ENCODE results near the gene CLP1.
"Not testable (repeated sequence)": the region's sequence is repeated elsewhere in the genome, so short reads cannot be mapped to it uniquely, and the experiment has no call there.

CLP1 gene

DNA sequence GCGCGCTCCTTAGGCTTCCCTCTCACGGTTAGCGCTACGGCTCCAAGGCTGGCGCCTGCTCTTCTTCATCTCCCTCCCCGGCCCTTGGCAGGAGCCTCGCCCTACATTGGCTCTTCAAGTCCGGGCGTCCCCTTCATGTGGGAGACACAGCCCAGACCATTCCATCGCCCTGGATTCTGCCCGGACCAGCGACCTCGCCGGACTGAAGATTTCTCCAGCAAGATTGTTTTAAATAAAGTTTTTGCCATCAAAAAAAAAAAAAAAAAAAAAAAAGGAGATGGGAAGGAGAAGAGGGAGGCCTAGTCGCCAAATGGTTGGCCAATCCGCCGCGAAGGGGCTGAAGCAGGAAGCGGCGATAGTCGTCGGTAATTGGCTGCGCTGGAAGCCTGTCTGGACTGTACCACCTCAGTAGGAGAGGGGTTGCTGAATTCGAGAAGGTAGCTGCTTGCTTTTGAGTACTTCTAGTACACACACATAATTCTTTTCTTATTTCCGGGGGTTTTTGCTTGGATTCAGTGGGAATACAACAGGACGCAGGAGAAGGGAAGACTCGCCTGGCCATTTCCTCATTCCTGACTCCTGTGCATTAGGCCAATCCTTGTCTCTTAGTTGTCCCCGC lies 9.7 kb downstream of the CLP1 start:
- DNase-seq: peak; percentile 97

DNA sequence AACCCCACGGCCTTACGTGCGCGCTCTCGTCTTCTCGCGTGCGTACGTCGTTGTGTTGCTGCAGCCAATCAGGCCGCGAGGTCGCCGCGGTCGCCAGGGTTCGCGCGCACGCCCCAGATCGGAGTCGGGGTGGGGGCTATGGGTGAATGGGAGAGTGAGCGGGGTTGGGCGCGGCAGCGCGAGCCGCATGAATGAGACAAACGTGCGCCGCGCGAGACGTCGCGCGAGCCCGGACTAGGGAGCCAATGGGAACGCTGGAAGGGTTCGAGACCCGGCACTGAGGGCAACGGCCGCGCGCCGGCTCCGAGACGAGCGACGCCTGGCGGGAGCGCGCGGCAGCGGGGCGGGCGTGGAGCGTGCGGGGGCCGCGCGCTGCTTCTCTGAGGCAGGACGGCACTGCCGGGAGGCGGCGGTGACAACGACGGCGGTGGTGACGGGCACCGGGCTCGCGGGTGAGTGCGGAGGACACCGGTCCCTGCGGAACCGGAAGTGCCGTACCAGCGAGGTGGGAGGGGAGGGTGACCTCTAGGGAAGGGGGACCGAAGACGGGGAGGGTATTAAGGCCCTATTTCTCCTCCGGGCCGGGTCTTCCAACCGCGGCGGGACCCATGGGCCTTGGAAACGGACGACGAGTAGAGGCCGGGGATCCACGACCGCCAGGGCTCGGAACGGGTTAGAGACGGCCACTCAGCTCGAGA lies 10.3 kb downstream of the CLP1 start, which contains the start of gene ZDHHC5:
Gene ZDHHC5, plus strand, starts transcription at position 379 of the 698 bp plus-strand sequence. CDS start 4,977 bp downstream, outside the sequence.
- peak; percentile 100 for DNase-seq

DNA sequence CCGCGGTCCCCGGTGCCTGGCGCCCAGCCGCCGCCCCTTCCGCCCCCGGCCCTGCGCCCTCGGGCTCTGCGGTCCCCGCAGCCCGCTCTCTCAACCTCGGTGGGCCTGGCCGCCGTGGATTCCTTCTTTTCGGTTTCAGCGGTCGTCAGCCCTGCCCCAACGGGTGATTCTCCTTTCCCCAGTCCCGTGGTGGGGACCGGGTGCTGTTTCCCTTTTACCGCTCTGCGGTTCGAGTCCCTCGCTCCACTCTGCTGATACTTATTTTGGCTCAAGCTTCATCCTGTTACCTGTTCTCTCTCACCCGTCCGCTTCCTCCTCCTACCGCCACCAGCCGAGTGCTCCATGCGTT lies 10.8 kb downstream of the CLP1 start:
- DNase-seq: peak; percentile 56

DNA sequence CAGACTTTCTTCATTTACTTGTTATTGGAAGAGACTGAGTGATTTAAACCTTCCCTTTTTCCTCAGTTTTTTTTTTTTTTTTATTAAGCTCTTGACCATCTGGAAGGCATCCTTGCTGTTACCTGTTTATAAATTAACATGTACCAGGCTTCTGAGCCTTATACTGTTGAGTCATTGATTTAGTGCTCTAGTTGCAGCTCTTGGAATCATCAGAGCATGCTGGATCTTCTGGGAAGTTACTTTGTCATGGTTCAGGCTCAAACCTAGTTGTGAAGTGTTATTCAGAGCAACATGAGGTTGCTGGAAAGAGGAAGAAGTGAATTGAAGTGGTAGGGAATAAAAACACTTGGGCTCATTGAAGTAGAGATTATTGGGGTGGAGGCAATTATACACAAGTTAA lies 16.7 kb downstream of the CLP1 start:
- no peak for DNase-seq

DNA sequence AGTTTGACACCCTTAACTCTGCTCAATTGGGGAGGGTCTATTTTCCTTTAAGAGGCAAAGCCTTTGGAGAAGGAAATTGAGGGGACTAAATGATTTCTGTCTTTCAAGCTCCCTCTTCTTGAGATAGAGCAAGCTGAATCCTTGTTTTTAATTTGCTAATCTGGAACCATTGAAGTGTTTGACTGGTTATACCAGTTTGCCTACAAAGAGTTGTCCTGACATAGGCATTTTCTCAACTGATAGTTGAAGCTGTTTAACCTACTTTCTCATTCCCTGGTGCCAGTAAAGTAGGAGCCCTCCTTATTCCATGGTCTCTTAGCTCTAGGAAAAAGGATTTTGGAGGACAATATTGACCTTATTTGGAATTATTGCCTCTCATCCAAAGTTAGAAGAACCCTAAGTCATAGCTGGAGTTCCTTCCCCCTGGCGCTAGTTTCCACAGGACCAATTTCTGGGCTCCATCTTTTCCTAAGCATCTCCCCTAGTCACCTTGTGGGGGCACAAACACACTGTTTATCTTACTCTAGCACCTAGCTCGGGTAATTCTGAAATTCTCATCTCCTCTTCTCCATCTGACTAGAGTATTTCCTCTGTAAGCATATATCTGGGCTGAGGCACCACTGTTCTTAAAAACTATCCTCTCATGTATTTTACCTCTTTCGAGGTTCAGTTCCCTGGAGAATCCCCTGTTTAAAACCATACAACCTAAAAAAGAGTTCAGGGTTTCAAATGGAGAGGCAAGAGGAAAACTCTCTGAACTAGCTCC lies 17.8 kb downstream of the CLP1 start:
- DNase-seq: no peak

DNA sequence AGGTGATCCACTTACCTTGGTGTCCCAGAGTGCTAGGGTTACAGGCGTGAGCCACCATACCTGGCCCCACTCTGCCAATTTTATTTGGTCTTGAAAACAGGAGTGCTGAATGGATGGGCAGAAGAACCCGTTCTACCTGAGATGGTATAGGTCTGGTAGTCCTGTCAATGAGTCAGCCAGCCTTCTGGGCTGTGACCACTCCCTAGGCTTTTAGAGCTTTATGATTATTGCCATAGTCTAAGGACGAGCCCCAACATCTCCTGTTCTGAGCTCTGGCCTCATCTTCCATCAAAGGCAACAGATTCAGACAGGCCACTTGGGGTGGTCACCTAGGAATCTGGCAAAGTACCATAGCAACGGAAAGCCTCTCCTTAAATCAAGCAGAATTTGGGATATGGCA lies 21.8 kb downstream of the CLP1 start:
- no peak for DNase-seq

DNA sequence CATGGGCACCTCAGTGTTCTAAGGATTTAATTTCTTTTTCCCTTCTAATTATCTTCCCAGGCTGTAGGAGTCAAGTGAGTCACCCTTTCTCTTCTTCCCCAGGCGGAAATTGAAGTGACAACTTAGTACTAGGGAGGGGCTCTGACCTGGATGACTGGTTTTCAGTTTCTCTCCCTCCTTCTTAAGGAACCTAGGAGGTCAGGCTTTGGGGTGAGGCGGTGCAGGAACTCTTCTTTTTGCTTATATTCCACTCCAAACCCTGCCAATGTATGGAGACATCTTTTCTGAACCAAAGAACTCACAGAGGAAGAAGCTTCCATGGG lies 23.0 kb downstream of the CLP1 start:
- no peak for DNase-seq

DNA sequence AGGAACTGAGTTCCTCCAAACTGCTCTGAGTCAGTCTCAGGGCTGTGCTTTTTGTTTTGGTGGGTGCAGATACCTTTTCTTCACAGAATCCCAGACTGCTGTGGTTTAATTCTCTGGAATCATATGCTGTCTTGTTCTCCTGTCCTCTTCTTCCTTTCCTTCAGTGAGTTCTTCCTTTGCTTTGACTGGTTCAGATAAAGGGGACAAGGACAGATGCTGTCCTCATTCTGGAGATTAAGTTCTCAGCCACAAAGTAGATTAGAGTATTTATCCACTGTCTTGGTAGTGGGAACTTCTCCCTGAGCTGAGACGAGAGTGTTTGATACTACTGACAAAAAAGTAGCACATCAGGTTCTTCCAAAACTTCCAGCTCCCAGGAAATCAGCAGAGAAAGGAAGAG lies 23.6 kb downstream of the CLP1 start:
- DNase-seq: no peak

DNA sequence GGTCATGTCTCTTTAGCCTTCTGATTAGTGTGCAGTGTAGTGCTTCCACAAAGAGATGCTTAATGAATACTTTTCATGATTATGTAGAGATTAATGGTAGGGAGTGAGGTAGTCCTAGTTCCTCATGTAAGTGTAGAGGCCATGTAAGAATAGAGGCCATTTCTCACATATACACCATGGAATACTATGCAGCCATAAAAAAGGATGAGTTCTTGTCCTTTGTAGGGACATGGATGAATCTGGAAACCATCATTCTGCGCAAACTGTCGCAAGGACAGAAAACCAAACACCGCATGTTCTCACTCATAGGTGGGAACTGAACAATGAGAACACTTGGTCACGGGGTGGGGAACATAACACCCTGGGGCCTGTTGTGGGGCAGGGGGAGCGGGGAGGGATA lies 32.9 kb downstream of the CLP1 start:
- DNase-seq: not testable (repeated sequence)

DNA sequence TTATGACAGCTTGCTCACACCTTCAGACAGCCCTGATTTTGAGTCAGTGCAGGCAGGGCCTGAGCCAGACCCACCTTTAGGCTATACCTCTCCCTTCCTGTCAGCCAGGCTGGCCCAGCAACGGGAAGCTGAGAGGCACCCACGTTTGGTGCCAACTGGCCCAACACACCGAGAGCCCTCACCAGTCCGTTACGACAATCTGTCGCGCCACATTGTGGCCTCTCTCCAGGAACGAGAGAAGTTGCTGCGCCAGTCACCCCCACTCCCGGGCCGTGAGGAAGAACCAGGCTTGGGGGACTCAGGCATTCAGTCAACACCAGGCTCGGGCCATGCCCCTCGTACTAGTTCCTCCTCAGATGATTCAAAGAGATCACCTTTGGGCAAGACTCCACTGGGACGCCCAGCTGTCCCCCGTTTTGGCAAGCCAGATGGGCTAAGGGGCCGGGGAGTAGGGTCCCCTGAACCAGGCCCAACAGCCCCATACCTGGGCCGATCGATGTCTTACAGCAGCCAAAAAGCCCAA lies 41.3 kb downstream of the CLP1 start:
- DNase-seq: no peak

DNA sequence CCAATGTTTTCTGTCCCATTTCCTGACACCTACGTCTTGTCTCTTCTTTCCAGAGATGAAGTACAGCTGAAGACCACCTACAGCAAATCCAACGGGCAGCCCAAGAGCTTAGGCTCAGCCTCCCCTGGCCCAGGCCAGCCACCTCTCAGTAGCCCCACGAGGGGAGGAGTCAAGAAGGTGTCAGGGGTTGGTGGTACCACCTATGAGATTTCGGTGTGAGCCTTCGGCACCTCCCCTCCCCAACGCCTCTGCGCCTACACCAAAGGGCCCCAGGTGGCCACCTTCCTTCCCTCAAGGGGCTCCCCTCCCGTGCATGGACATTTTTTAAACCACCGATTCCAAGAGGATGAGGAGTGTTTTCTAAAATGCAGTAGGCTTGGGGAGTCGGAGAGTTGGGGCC lies 42.3 kb downstream of the CLP1 start:
- DNase-seq: no peak

DNA sequence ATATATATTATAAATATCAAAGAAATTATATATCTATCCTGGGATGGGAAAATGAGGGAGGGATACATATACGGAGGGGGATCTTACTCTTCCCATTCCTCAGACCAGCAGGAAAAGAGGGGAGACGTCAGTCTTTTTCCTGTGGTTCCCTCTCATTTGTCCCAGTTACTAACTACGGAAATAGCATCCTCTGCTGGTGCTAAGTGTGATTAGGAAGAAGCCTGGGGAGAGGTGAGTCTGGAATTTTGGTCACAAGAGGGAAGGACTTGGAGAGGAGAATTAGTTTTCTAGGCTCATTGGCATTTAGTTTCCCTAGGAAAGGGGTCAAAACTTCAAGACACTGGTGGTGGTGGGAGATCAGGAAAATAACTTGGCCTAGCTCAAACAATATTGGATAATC lies 42.9 kb downstream of the CLP1 start:
- no peak for DNase-seq

DNA sequence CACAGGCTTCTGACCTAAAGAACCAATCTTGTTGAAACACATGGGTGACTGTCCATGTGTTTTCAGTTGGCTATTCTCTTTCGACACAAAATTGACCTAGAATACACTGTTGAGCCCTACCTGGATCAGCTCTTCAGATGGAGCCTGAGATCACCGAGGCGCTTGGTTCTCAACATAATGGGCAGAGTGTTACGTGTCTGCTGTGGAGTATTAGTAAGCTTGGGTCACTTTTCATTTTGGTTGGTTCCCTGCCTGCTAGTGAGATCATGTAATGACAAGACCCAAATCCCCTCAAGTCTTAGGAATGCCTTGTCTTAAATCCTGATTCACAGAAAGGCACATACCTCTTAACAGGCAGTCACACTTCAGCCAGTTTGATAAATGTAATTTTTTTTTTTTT lies 45.8 kb downstream of the CLP1 start:
- DNase-seq: no peak

DNA sequence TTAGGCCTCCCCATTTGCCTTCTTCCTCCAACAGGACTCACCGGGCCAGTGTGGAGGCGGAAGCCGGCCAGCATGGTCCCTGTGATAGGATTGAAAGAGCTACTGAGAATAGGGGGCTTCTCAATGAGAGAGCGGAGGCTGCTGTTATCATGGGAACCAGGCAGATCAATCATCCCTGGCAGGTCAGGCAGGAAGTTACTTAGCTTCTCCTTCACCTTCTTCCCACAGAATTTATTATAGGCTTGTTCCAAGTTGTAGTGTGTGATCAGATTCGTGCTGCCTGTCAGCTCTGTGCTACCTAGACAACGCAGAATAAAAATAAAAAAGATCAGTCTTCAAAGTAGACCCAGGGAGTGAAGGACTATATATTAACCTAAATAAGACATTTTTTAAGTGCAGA lies 47.4 kb downstream of the CLP1 start:
- no peak for DNase-seq

DNA sequence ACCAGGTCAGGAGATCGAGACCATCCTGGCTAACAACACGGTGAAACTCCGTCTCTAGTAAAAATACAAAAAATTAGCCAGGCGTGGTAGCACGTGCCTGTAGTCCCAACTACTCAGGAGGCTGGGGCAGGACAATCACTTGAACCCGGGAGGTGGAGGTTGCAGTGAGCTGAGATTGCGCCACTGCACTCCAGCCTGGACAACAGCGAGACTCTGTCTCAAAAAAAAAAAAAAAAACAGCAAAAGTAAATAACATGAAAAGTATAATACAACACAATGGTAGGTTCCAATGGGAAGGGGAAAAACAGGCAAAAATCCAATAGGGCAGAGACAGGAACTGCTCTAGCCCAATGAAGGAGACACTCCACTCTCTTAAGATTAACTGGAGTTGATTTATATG lies 47.9 kb downstream of the CLP1 start:
- not testable (repeated sequence) for DNase-seq

DNA sequence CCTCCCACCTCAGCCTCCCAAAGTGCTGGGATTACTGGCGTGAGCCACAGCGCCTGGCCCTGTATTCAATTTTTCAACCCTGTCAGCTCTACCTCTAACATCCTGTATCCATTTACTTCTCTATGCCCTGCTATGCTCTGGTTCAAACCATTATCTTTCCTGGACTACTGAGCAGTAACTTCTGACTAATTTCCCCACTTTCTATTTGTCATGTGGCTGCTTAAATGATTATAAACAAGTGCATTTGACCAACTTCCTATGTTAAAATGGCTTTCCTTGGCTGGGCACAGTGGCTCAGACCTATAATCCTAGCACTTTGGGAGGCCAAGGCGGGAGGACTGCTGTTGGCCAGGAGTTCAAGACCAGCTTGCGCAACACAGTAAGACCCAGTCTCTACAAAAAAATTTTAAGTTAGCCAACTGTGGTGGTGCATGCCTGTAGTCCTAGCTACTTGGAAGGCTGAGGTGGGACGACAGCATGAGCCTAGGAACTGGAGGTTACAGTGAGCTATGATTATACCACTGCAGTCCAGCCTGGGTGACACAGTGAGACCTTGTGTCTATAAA lies 52.3 kb downstream of the CLP1 start:
- no peak for DNase-seq

Data from CD4-positive, alpha-beta T cell treated with Interleukin-12 subunit alpha and Interleukin-12 subunit beta, for 1 hour (primary cell).